Neural progenitor cell (in vitro differentiated cells): ENCODE data around the gene GPHN. TPM values are rescaled to one million over a fixed set of nuclear protein-coding genes. Genes with fewer than 3 reads are reported as not detected.

Experiments
- DNase-seq: peaks from one replicate; pipeline ENCODE4 v3.0.0-alpha.2; 2016; ENCODE audit warnings: low spot score
- H2AFZ ChIP-seq: fragments of 200-600 bp; sonication (generic); replicated peaks from 2 replicates; pipeline ENCODE4 v1.6.1; 2016; ENCODE audit warnings: antibody characterized with exemption
- H3F3A ChIP-seq: fragments of 200-600 bp; sonication (generic); 2 replicates; pipeline ENCODE4 v1.6.1; 2016; ENCODE audit warnings: antibody characterized with exemption, low read depth
- H3K27ac ChIP-seq: fragments of 200-600 bp; sonication (generic); 2 replicates; pipeline ENCODE4 v1.5.1; 2016; ENCODE audit warnings: mild to moderate bottlenecking
- H3K27me3 ChIP-seq: fragments of 200-600 bp; sonication (generic); 2 replicates; pipeline ENCODE4 v1.6.1; 2016; ENCODE audit warnings: mild to moderate bottlenecking, moderate library complexity
- H3K36me3 ChIP-seq: fragments of 200-600 bp; sonication (generic); 2 replicates; pipeline ENCODE4 v1.5.1; 2016
- H3K4me1 ChIP-seq: fragments of 200-600 bp; sonication (generic); 2 replicates; pipeline ENCODE4 v1.6.1; 2016; ENCODE audit warnings: mixed run types
- H3K4me2 ChIP-seq: fragments of 200-600 bp; sonication (generic); 2 replicates; pipeline ENCODE4 v1.6.1; 2016
- H3K4me3 ChIP-seq: fragments of 200-600 bp; sonication (generic); 2 replicates; pipeline ENCODE4 v1.5.1; 2016
- H3K79me2 ChIP-seq: fragments of 200-600 bp; sonication (generic); 2 replicates; pipeline ENCODE4 v1.6.1; 2016; ENCODE audit warnings: low read depth
- H3K9ac ChIP-seq: fragments of 200-600 bp; sonication (generic); 2 replicates; pipeline ENCODE4 v1.6.1; 2016
- H3K9me3 ChIP-seq: fragments of 200-600 bp; sonication (generic); 2 replicates; pipeline ENCODE4 v1.5.1; 2016; ENCODE audit warnings: low read depth
- H4K20me1 ChIP-seq: fragments of 200-600 bp; sonication (generic); 2 replicates; pipeline ENCODE4 v1.6.1; 2016; ENCODE audit warnings: low read depth
- H3K27ac Mint-ChIP-seq: 3 replicates; pipeline ENCODE4 v1.8.0; 2021; ENCODE audit warnings: mixed read lengths
- H3K27me3 Mint-ChIP-seq: 2 replicates; pipeline ENCODE4 v1.8.0; 2022; ENCODE audit warnings: low read depth, mild to moderate bottlenecking, inconsistent platforms, moderate library complexity, mixed read lengths; ENCODE audit not compliant: insufficient read depth
- H3K36me3 Mint-ChIP-seq: 3 replicates; pipeline ENCODE4 v1.8.0; 2021; ENCODE audit warnings: mixed read lengths
- H3K4me1 Mint-ChIP-seq: 3 replicates; pipeline ENCODE4 v1.8.0; 2021; ENCODE audit warnings: mixed read lengths
- H3K4me3 Mint-ChIP-seq: 3 replicates; pipeline ENCODE4 v1.8.0; 2021; ENCODE audit warnings: mild to moderate bottlenecking, moderate library complexity, mixed read lengths
- H3K9me3 Mint-ChIP-seq: 3 replicates; pipeline ENCODE4 v1.8.0; 2020; ENCODE audit warnings: mixed read lengths
- EZH2 ChIP-seq: fragments of 200-600 bp; sonication (generic); IDR thresholded peaks from 2 replicates; pipeline ENCODE4 v1.6.1; 2017; ENCODE audit warnings: antibody characterized with exemption, mild to moderate bottlenecking, moderate library complexity
- EZH2phosphoT487 ChIP-seq: fragments of 200-600 bp; sonication (generic); IDR thresholded peaks from 2 replicates; pipeline ENCODE4 v1.6.1; 2017; ENCODE audit warnings: antibody characterized with exemption
- total RNA-seq: library from RNA; depleted of rRNA; stranded (reverse); fragments of >200 nt; gene quantifications from 2 replicates; pipeline ENCODE4 v1.2.3, GENCODE V29; 2015; ENCODE audit warnings: low replicate concordance
- TF ChIP-seq, protein P1 (sequence below): fragments of 200-600 bp; sonication (generic); IDR thresholded peaks from 2 replicates; pipeline ENCODE4 v1.5.1; 2017; ENCODE audit warnings: antibody characterized with exemption, mild to moderate bottlenecking

Gene GPHN
- total RNA-seq, 1 donor from 2014 or later: 42.9 TPM

DNA sequence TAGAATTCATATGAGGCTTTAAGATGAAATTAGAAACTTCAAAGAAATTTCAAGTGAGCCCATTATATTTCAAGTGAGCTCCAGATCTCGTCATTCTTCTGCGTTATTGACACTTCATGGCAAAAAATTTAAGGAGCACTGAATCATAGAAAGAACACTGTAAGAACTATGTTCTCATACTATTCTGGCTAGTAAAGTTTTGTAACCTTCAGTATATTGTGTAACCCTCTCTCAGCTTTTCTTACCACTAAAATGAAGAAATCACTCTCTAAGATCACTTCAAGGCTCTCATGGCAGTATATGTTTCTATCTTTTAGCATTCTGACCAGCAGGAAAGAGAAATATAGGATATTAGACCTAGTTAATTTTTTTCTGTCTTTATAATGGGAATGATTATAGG, 6.3 kb downstream of the GPHN start:
- Mint-ChIP-seq H3K9me3 (peaks cover 11% of the 10 kb centered on the region), H3K36me3 (peaks cover 8% of the 10 kb centered on the region), H3K27ac (no peak overlapping the region), H3K4me3 (no peak overlapping the region), H3K27me3 (no peaks in the 10 kb centered on the region), H3K4me1 (peaks cover 9% of the 10 kb centered on the region)
- H3K4me1 ChIP-seq: peaks cover 7% of the 10 kb centered on the region
- no peak overlapping the region for H3K4me3 ChIP-seq
- peaks cover 26% of the 10 kb centered on the region for H3K27me3 ChIP-seq
- H3F3A ChIP-seq: no peaks in the 10 kb centered on the region
- TF ChIP-seq, protein P1, sequence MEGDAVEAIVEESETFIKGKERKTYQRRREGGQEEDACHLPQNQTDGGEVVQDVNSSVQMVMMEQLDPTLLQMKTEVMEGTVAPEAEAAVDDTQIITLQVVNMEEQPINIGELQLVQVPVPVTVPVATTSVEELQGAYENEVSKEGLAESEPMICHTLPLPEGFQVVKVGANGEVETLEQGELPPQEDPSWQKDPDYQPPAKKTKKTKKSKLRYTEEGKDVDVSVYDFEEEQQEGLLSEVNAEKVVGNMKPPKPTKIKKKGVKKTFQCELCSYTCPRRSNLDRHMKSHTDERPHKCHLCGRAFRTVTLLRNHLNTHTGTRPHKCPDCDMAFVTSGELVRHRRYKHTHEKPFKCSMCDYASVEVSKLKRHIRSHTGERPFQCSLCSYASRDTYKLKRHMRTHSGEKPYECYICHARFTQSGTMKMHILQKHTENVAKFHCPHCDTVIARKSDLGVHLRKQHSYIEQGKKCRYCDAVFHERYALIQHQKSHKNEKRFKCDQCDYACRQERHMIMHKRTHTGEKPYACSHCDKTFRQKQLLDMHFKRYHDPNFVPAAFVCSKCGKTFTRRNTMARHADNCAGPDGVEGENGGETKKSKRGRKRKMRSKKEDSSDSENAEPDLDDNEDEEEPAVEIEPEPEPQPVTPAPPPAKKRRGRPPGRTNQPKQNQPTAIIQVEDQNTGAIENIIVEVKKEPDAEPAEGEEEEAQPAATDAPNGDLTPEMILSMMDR: no peak
- TF ChIP-seq EZH2phosphoT487 (no peak), EZH2 (no peak)
- peaks cover 36% of the 10 kb centered on the region for H4K20me1 ChIP-seq
- no peaks in the 10 kb centered on the region for H3K9me3 ChIP-seq
- no peak for DNase-seq
- H3K27ac ChIP-seq: no peak overlapping the region
- no peak overlapping the region for H2AFZ ChIP-seq
- no peaks in the 10 kb centered on the region for H3K36me3 ChIP-seq
- peaks cover 76% of the 10 kb centered on the region for H3K79me2 ChIP-seq
- no peak overlapping the region for H3K4me2 ChIP-seq
- no peak overlapping the region for H3K9ac ChIP-seq

DNA sequence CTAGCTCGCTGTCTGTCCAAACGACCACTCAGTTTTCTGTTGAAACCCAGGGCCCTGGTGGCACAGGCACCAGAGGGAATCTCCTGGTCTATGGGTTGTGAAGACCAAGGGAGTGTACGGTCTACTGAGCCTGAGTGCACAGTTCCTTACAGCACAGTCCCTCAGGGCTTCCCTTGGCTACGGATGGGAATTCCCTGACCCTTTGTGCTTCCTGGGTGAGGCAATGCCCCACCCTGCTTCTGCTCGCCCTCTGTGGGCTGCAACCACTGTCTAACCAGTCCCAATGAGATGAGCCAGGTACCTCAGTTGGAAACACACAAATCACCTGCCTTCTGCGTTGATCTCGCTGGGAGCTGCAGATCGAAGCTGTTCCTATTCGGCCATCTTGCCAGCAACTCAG, 22.6 kb downstream of the GPHN start:
- no peak for DNase-seq
- Mint-ChIP-seq H3K4me3 (no peak overlapping the region), H3K27ac (no peak overlapping the region), H3K27me3 (no peaks in the 10 kb centered on the region), H3K36me3 (peaks cover 9% of the 10 kb centered on the region), H3K4me1 (no peaks in the 10 kb centered on the region), H3K9me3 (peaks cover 37% of the 10 kb centered on the region)
- Histone ChIP-seq H4K20me1 (no peaks in the 10 kb centered on the region), H3K79me2 (peaks cover 51% of the 10 kb centered on the region), H3K9me3 (no peaks in the 10 kb centered on the region), H3K27me3 (no peaks in the 10 kb centered on the region), H3K9ac (no peak overlapping the region), H3K4me2 (no peak overlapping the region), H3F3A (no peaks in the 10 kb centered on the region), H3K4me3 (no peak overlapping the region), H2AFZ (no peak overlapping the region), H3K27ac (no peak overlapping the region), H3K4me1 (no peaks in the 10 kb centered on the region), H3K36me3 (no peaks in the 10 kb centered on the region)
- TF ChIP-seq EZH2phosphoT487 (no peak), EZH2 (no peak)
- TF ChIP-seq, protein P1: no peak

DNA sequence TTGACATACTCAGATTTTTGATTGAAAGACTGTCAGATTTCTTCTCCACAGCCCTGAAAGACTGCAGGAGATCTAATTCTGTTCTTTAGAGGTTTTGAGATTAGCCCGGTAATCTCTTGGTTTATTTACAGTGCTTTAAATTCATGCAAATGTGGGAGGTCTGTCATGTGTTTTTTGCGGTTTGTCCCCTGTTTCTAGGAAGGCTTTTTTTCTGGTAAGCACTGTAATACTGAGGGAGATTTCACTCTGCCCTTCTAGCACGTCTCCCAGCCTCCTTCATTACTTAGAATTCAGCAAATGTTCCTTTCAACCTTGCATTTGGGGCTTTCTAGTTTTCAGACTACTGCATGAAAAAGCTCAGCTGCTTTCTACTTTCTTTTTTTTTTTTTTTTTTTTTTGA, 31.1 kb downstream of the GPHN start:
- no peaks in the 10 kb centered on the region for H3K4me1 ChIP-seq
- Mint-ChIP-seq H3K27me3 (no peaks in the 10 kb centered on the region), H3K9me3 (peaks cover 2% of the 10 kb centered on the region), H3K4me3 (no peak overlapping the region), H3K4me1 (no peaks in the 10 kb centered on the region), H3K27ac (no peak overlapping the region), H3K36me3 (no peaks in the 10 kb centered on the region)
- H3K9ac ChIP-seq: no peak overlapping the region
- no peak overlapping the region for H2AFZ ChIP-seq
- no peak overlapping the region for H3K4me3 ChIP-seq
- no peak overlapping the region for H3K4me2 ChIP-seq
- H3K36me3 ChIP-seq: no peaks in the 10 kb centered on the region
- H3K27me3 ChIP-seq: no peaks in the 10 kb centered on the region
- H3K79me2 ChIP-seq: peaks cover 38% of the 10 kb centered on the region
- TF ChIP-seq EZH2phosphoT487 (no peak), EZH2 (no peak)
- TF ChIP-seq, protein P1: no peak
- H4K20me1 ChIP-seq: no peaks in the 10 kb centered on the region
- peaks cover 4% of the 10 kb centered on the region for H3K9me3 ChIP-seq
- H3K27ac ChIP-seq: no peak overlapping the region
- H3F3A ChIP-seq: no peaks in the 10 kb centered on the region
- DNase-seq: no peak
